Measurements from ENCODE around the gene SDR42E1. TPM values are rescaled to one million over a fixed set of nuclear protein-coding genes. Genes with fewer than 3 reads are reported as not detected.
A peak's percentile ranks its signal among the peaks of the same experiment; 100 is the strongest.

Gene SDR42E1
- total and polyA plus RNA-seq, 2 of the 8 experiments (the other 6 are each of a cell fraction or from before 2014, with no cell fraction given), result 0.03 TPM; not detected in 1

- no peaks in the 10 kb centered on the region for H3K79me1 ChIP-seq (ENCODE audit: low read depth, low read length)
- H3K4me3 ChIP-seq (ENCODE audit: extremely low read depth in 1 of 4, insufficient read depth in 2 of 4, low read depth in 3 of 4, low read length in 4 of 4), result no peak overlapping the region
- ChIA-PET POLR2A (ENCODE audit: partially characterized antibody) (no interaction called here), CTCF (ENCODE audit: partially characterized antibody) (interaction anchor here (0.7 to 6.7 kb wide), 16 partner anchors 9 to 788 kb away, joined by 3 to 34 read pairs (median 3); no protein-coding TSS in a partner anchor)
- H3K23ac ChIP-seq (ENCODE audit: insufficient read length), result no peak overlapping the region
- H3K79me2 ChIP-seq (ENCODE audit: control insufficient read depth in 1 of 2, insufficient read depth in 2 of 2, low read length in 2 of 2), result no peaks in the 10 kb centered on the region
- no peaks in the 10 kb centered on the region for H3K9me3 ChIP-seq (ENCODE audit: insufficient read depth in 2 of 2, low read depth in 1 of 2, low read length in 1 of 2)
- no peak overlapping the region for H4K8ac ChIP-seq (ENCODE audit: extremely low read depth, insufficient read depth, low read length)
- H2BK12ac ChIP-seq (ENCODE audit: low read depth, low read length), result no peak overlapping the region
- no peak overlapping the region for H3K14ac ChIP-seq (ENCODE audit: insufficient read length)
- WGBS, 2 experiments (ENCODE audit: extremely low coverage in 1 of 2, insufficient coverage in 1 of 2, insufficient read length in 1 of 2, insufficient replicate concordance in 2 of 2, low coverage in 1 of 2, low lambda C conversion rate in 2 of 2, missing lambda C conversion rate in 1 of 2), result 77% methylated on average over 5 of the region's 5 CpGs; no CpG with 5 or more reads in 1 of the 2 experiments
- no peak overlapping the region for H2BK120ac ChIP-seq (replicated peaks; ENCODE audit: low read depth, low read length)
- no peak overlapping the region for H4K5ac ChIP-seq (ENCODE audit: insufficient read length, low read depth, low read length)
- H3K27ac ChIP-seq (ENCODE audit: low read depth, low read length), result no peak overlapping the region
- H2AK5ac ChIP-seq (ENCODE audit: low read depth, low read length), result no peak overlapping the region
- H2BK15ac ChIP-seq (ENCODE audit: low read length), result no peak overlapping the region
- FAIRE-seq (no peak), DNase-seq (ENCODE audit: low read depth in 1 of 2, low spot score in 2 of 2) (no peak)
- H3K4me1 ChIP-seq (replicated peaks in 1 of 4; ENCODE audit: control insufficient read depth in 3 of 4, insufficient read depth in 4 of 4, low read length in 3 of 4), result peaks cover 0 to 7% (median 0%) of the 10 kb centered on the region in 4 experiments; a peak in 2 of 7 replicates
- no peak overlapping the region for H3K18ac ChIP-seq (ENCODE audit: extremely low read depth, low read length)
- no peak overlapping the region for H4K91ac ChIP-seq (replicated peaks; ENCODE audit: insufficient read length, low read length)
- H3K4me2 ChIP-seq (ENCODE audit: insufficient read depth in 1 of 2, low read depth in 2 of 2, low read length in 2 of 2), result no peak overlapping the region
- H3K27me3 ChIP-seq (replicated peaks in 1 of 4; ENCODE audit: control insufficient read depth in 3 of 4, extremely low read depth in 1 of 4, insufficient read depth in 3 of 4, low read length in 3 of 4), result no peaks in the 10 kb centered on the region
- no peak overlapping the region for H2AFZ ChIP-seq (ENCODE audit: low read length)
- no peaks in the 10 kb centered on the region for H3K23me2 ChIP-seq (ENCODE audit: low read depth, low read length)
- no peak overlapping the region for H3K9ac ChIP-seq (replicated peaks in 1 of 4; ENCODE audit: extremely low read depth in 1 of 4, low read depth in 3 of 4, low read length in 3 of 4)
- H4K20me1 ChIP-seq (replicated peaks in 1 of 2; ENCODE audit: control insufficient read depth in 1 of 2, insufficient read depth in 2 of 2, low read length in 2 of 2), result no peaks in the 10 kb centered on the region
- H3K56ac ChIP-seq (replicated peaks; ENCODE audit: insufficient read length, low read depth, low read length), result no peak overlapping the region
- no peak overlapping the region for H2BK5ac ChIP-seq (ENCODE audit: low read depth, low read length)
- no peak overlapping the region for H2BK20ac ChIP-seq (ENCODE audit: low read length)
- H3K36me3 ChIP-seq (ENCODE audit: control insufficient read depth in 2 of 4, insufficient read depth in 4 of 4, low read length in 3 of 4), result no peaks in the 10 kb centered on the region
- H3K4ac ChIP-seq (replicated peaks; ENCODE audit: insufficient read length, low read depth, low read length), result no peak overlapping the region
- no peak for TF ChIP-seq ZNF274 (IDR thresholded peaks at IDR 0.05; ENCODE audit: borderline replicate concordance, extremely low read depth, low read length)
- no peak for TF ChIP-seq RXRA (IDR thresholded peaks at IDR 0.05; ENCODE audit: insufficient read depth, low read depth, low read length)
- no peak for TF ChIP-seq CBX5 (IDR thresholded peaks at IDR 0.05; ENCODE audit: low read depth, low read length)
- TF ChIP-seq, protein P1, sequence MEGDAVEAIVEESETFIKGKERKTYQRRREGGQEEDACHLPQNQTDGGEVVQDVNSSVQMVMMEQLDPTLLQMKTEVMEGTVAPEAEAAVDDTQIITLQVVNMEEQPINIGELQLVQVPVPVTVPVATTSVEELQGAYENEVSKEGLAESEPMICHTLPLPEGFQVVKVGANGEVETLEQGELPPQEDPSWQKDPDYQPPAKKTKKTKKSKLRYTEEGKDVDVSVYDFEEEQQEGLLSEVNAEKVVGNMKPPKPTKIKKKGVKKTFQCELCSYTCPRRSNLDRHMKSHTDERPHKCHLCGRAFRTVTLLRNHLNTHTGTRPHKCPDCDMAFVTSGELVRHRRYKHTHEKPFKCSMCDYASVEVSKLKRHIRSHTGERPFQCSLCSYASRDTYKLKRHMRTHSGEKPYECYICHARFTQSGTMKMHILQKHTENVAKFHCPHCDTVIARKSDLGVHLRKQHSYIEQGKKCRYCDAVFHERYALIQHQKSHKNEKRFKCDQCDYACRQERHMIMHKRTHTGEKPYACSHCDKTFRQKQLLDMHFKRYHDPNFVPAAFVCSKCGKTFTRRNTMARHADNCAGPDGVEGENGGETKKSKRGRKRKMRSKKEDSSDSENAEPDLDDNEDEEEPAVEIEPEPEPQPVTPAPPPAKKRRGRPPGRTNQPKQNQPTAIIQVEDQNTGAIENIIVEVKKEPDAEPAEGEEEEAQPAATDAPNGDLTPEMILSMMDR (IDR thresholded peaks at IDR 0.05; ENCODE audit: control extremely low read depth in 1 of 3, insufficient read depth in 1 of 3, low read depth in 1 of 3, low read length in 3 of 3), result peak; percentile 41 to 58 (median 55)
- TF ChIP-seq FOSL1 (IDR thresholded peaks at IDR 0.05; ENCODE audit: insufficient read depth, low read depth, low read length), result no peak
- no peak for TF ChIP-seq TAF1 (IDR thresholded peaks at IDR 0.05; ENCODE audit: low read depth, low read length)
- TF ChIP-seq RNF2 (IDR thresholded peaks at IDR 0.05; ENCODE audit: borderline replicate concordance, low read depth, low read length, missing control alignments, poor library complexity, severe bottlenecking), result no peak
- TF ChIP-seq EGR1 (IDR thresholded peaks at IDR 0.05; ENCODE audit: borderline replicate concordance, low read depth, low read length), result no peak
- TF ChIP-seq NRF1 (IDR thresholded peaks at IDR 0.05; ENCODE audit: low read depth, low read length), result no peak
- TF ChIP-seq, protein P2, sequence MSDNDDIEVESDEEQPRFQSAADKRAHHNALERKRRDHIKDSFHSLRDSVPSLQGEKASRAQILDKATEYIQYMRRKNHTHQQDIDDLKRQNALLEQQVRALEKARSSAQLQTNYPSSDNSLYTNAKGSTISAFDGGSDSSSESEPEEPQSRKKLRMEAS (IDR thresholded peaks at IDR 0.05), result no peak
- no peak for TF ChIP-seq TEAD4 (IDR thresholded peaks at IDR 0.05; ENCODE audit: low read depth, low read length)
These were observed 16.8 kb downstream of the SDR42E1 start for GRCh38 chr16:81994485-81994884.

All from H1 (cell line).